ENCODE measurements around the gene KLC1. TPM values are rescaled to one million over a fixed set of nuclear protein-coding genes. Genes with fewer than 3 reads are reported as not detected.

Gene KLC1
- total RNA-seq, 2 donors from 2014 or later = 168 to 287 TPM

GRCh38 chr14:103742499-103743255, 113.7 kb downstream of the KLC1 start:
- peak overlapping the region in 1 of 2 donors; percentile 1 for H3K27ac ChIP-seq
- DNase-seq (ENCODE audit: low spot score) = no peak
- WGBS = 87% methylated on average over 14 of the region's 14 CpGs

DNA sequence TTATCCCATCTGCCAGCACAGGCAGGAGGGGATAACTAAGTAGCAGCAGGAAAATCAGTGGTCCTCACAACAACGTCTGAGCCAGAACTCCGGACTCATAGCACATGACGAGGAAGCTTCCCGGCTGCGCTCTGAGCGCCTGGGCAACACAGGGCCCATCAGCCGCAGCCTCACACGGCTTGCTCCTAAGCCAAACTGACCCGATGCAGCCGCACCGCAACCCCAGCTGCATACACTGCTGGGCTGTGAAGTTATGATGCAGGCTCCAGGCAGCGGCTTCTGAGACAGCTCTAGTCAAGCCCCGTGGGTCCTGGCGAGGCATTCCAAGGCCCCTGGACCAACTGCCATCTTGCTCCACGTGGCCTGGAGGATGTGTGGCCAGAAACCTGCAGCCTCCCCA, 114.7 kb downstream of the KLC1 start:
- TF ChIP-seq POLR2AphosphoS5 (IDR thresholded peaks at IDR 0.05) (no peak), POLR2A (IDR thresholded peaks at IDR 0.05) (no peak)
- TF ChIP-seq, protein P1, sequence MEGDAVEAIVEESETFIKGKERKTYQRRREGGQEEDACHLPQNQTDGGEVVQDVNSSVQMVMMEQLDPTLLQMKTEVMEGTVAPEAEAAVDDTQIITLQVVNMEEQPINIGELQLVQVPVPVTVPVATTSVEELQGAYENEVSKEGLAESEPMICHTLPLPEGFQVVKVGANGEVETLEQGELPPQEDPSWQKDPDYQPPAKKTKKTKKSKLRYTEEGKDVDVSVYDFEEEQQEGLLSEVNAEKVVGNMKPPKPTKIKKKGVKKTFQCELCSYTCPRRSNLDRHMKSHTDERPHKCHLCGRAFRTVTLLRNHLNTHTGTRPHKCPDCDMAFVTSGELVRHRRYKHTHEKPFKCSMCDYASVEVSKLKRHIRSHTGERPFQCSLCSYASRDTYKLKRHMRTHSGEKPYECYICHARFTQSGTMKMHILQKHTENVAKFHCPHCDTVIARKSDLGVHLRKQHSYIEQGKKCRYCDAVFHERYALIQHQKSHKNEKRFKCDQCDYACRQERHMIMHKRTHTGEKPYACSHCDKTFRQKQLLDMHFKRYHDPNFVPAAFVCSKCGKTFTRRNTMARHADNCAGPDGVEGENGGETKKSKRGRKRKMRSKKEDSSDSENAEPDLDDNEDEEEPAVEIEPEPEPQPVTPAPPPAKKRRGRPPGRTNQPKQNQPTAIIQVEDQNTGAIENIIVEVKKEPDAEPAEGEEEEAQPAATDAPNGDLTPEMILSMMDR (IDR thresholded peaks at IDR 0.05) = no peak
- no peaks in the 10 kb centered on the region for H3K9me3 ChIP-seq
- intact Hi-C loops (cut with DNase I) = no loop called here
- no peak for DNase-seq (ENCODE audit: low spot score)
- H3K27ac ChIP-seq = no peak overlapping the region
- no peaks in the 10 kb centered on the region for H3K4me1 ChIP-seq (replicated peaks)
- H3K27me3 ChIP-seq (replicated peaks; ENCODE audit: insufficient read depth) = no peaks in the 10 kb centered on the region
- no peak overlapping the region for H3K4me3 ChIP-seq
- WGBS = 83% methylated on average over 15 of the region's 15 CpGs
- H3K36me3 ChIP-seq = peaks cover 0 to 3% of the 10 kb centered on the region in 2 donors

More at GRCh38 chr14:103742499-103743255, 113.7 kb downstream of the KLC1 start:
- TF ChIP-seq, protein P1 (IDR thresholded peaks at IDR 0.05) = no peak
- TF ChIP-seq POLR2AphosphoS5 (IDR thresholded peaks at IDR 0.05) (no peak), POLR2A (IDR thresholded peaks at IDR 0.05) (no peak)
- intact Hi-C loops (cut with DNase I) = no loop called here
- no peaks in the 10 kb centered on the region for H3K4me1 ChIP-seq (replicated peaks)
- H3K9me3 ChIP-seq = no peaks in the 10 kb centered on the region
- no peak overlapping the region for H3K4me3 ChIP-seq
- H3K27me3 ChIP-seq (replicated peaks; ENCODE audit: insufficient read depth) = no peaks in the 10 kb centered on the region
- H3K36me3 ChIP-seq = peaks cover 0 to 3% of the 10 kb centered on the region in 2 donors

GRCh38 chr14:103744621-103745395, 115.8 kb downstream of the KLC1 start:
- intact Hi-C loops (cut with DNase I) = no loop called here
- peaks cover 0 to 3% of the 10 kb centered on the region in 2 donors for H3K36me3 ChIP-seq
- H3K27ac ChIP-seq = no peak overlapping the region
- DNase-seq (ENCODE audit: low spot score) = no peak
- TF ChIP-seq POLR2AphosphoS5 (IDR thresholded peaks at IDR 0.05) (no peak), POLR2A (IDR thresholded peaks at IDR 0.05) (no peak)
- TF ChIP-seq, protein P1 (IDR thresholded peaks at IDR 0.05) = no peak
- no peaks in the 10 kb centered on the region for H3K9me3 ChIP-seq
- 84% methylated on average over 15 of the region's 15 CpGs for WGBS
- H3K4me1 ChIP-seq (replicated peaks) = no peaks in the 10 kb centered on the region
- H3K27me3 ChIP-seq (replicated peaks; ENCODE audit: insufficient read depth) = no peaks in the 10 kb centered on the region
- H3K4me3 ChIP-seq = no peak overlapping the region

DNA sequence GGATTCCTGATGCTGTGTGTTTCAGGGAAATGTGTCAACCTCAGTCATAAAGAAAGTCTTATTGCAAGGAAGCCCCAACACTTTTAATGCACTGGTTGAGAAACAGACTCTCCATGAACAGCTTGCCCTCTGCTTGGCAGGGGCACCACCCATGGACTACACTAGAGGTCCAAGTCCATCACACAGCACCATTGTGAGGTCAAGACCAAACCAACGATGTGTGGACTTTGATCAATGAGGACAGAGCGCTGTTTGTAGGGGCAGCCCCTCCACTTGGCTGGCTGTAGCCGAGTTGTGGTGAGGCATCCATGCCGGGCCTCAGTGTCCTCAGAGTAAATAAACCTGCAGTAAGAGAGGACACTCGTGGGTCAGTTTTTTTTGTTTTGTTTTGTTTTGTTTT, 116.4 kb downstream of the KLC1 start:
- Histone ChIP-seq H3K4me3 (no peak overlapping the region), H3K9me3 (no peaks in the 10 kb centered on the region), H3K27ac (no peak overlapping the region), H3K36me3 (no peaks in the 10 kb centered on the region), H3K4me1 (replicated peaks) (no peaks in the 10 kb centered on the region), H3K27me3 (replicated peaks; ENCODE audit: insufficient read depth) (no peaks in the 10 kb centered on the region)
- TF ChIP-seq, protein P1 (IDR thresholded peaks at IDR 0.05) = no peak
- intact Hi-C loops (cut with DNase I) = no loop called here
- DNase-seq (ENCODE audit: low spot score) = no peak
- WGBS = 71% methylated on average over 5 of the region's 5 CpGs
